Hepatocyte (in vitro differentiated cells): Measurements from ENCODE around the gene IL13RA1.

Source experiments
- EZH2 ChIP-seq: fragments of 200-600 bp; sonication (generic); IDR thresholded peaks from 2 replicates; pipeline ENCODE4 v1.6.1; 2016; ENCODE audit warnings: antibody characterized with exemption, mild to moderate bottlenecking, borderline replicate concordance
- EZH2phosphoT487 ChIP-seq: fragments of 200-600 bp; sonication (generic); IDR thresholded peaks from one replicate; pipeline ENCODE4 v1.6.1; 2018; ENCODE audit warnings: antibody characterized with exemption, mild to moderate bottlenecking, low read depth, moderate library complexity; ENCODE audit not compliant: unreplicated experiment, severe bottlenecking
- TF ChIP-seq, protein P1 (sequence below): fragments of 200-600 bp; sonication (generic); IDR thresholded peaks from 2 replicates; pipeline ENCODE4 v1.5.1; 2016; ENCODE audit warnings: antibody characterized with exemption, mild to moderate bottlenecking; ENCODE audit not compliant: poor library complexity

- TF ChIP-seq, protein P1, sequence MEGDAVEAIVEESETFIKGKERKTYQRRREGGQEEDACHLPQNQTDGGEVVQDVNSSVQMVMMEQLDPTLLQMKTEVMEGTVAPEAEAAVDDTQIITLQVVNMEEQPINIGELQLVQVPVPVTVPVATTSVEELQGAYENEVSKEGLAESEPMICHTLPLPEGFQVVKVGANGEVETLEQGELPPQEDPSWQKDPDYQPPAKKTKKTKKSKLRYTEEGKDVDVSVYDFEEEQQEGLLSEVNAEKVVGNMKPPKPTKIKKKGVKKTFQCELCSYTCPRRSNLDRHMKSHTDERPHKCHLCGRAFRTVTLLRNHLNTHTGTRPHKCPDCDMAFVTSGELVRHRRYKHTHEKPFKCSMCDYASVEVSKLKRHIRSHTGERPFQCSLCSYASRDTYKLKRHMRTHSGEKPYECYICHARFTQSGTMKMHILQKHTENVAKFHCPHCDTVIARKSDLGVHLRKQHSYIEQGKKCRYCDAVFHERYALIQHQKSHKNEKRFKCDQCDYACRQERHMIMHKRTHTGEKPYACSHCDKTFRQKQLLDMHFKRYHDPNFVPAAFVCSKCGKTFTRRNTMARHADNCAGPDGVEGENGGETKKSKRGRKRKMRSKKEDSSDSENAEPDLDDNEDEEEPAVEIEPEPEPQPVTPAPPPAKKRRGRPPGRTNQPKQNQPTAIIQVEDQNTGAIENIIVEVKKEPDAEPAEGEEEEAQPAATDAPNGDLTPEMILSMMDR, result no peak
- no peak for TF ChIP-seq EZH2
- TF ChIP-seq EZH2phosphoT487, result no peak
These were observed 24.8 kb downstream of the IL13RA1 start for GRCh38 chrX:118751950-118752783.
